ENCODE data around the gene CAB39L. TPM values are rescaled to one million over a fixed set of nuclear protein-coding genes. Genes with fewer than 3 reads are reported as not detected.

The CAB39L gene
- polyA plus RNA-seq, 1 donor (not counting 4 experiments of a cell fraction or from before 2014, with no cell fraction given) = 10.1 TPM

DNA sequence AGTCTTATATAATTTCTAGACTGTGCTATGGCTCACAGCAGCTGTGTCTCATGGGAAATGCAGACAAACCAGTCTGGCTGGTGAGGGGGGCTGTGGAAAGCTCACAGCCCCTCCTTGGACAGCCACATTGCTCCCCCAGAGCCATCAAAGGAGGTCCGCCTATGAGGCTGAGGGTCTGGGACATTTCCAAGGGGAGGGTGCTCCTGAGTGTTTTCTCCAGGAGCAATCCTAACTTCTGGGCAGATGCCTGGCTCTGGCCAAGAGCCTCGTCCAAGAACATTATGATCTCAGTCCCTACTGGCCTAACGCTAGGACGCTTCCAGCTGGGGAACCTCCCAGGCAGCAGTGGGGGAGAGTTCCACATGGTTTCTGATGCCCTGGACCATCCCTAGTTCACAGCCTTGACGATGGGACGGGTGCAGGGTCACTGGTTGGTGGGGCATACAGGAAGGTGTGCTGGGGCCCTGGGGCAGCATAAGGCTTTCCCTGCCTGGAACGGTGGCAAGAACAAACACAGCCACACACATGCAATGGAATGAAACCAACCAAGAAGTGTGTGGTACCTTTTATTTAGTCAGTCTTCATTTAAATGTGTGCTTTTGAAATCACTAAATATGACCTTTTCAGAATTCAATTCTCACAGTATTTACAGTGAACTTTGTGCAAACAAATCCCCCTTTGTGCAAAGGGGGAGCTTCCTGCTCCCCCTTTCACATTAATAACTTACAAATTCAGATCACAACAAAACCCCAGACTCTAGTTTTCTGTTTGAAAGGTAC lies 135.6 kb downstream of the CAB39L start:
- dilution Hi-C loops (cut with MboI; ENCODE audit: extremely low pct_ligation_motif_present, low sequenced_read_pairs) = loop anchor here (25.0 kb wide), 1 partner anchor 129 kb away; the partner anchor contains the start of genes CAB39L and SETDB2
- no peaks in the 10 kb centered on the region for H3K9me1 ChIP-seq (ENCODE audit: control insufficient read depth, extremely low read depth, insufficient read depth, low read length)
- no peak for TF ChIP-seq EZH2 (IDR thresholded peaks at IDR 0.05; ENCODE audit: low read length)
- TF ChIP-seq, protein P1, sequence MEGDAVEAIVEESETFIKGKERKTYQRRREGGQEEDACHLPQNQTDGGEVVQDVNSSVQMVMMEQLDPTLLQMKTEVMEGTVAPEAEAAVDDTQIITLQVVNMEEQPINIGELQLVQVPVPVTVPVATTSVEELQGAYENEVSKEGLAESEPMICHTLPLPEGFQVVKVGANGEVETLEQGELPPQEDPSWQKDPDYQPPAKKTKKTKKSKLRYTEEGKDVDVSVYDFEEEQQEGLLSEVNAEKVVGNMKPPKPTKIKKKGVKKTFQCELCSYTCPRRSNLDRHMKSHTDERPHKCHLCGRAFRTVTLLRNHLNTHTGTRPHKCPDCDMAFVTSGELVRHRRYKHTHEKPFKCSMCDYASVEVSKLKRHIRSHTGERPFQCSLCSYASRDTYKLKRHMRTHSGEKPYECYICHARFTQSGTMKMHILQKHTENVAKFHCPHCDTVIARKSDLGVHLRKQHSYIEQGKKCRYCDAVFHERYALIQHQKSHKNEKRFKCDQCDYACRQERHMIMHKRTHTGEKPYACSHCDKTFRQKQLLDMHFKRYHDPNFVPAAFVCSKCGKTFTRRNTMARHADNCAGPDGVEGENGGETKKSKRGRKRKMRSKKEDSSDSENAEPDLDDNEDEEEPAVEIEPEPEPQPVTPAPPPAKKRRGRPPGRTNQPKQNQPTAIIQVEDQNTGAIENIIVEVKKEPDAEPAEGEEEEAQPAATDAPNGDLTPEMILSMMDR (optimal IDR thresholded peaks at IDR 0.05 in 1 of 3, IDR thresholded peaks at IDR 0.05 in 1 of 3, conservative IDR thresholded peaks at IDR 0.05 in 1 of 3; ENCODE audit: extremely low read depth in 1 of 3, insufficient read depth in 2 of 3, low read length in 3 of 3) = no peak
- no peak overlapping the region for H3K27ac ChIP-seq (ENCODE audit: control insufficient read depth, insufficient read depth, low read length)
- DNase-seq (ENCODE audit: low read depth, low spot score) = no peak
- H3K4me1 ChIP-seq (ENCODE audit: control insufficient read depth, extremely low read depth, insufficient read depth, low read length) = peaks cover 12% of the 10 kb centered on the region
- H4K20me1 ChIP-seq (ENCODE audit: control insufficient read depth, extremely low read depth, insufficient read depth, low read length) = no peaks in the 10 kb centered on the region
- no peak overlapping the region for H3K4me3 ChIP-seq (ENCODE audit: control insufficient read depth in 2 of 3, extremely low read depth in 1 of 3, insufficient read depth in 2 of 3, low read depth in 1 of 3, low read length in 3 of 3)
- H3K27me3 ChIP-seq (ENCODE audit: control insufficient read depth, extremely low read depth, insufficient read depth, low read length) = no peaks in the 10 kb centered on the region
- H3K36me3 ChIP-seq (ENCODE audit: control insufficient read depth in 2 of 2, extremely low read depth in 1 of 2, insufficient read depth in 2 of 2, low read length in 2 of 2) = peaks cover 0 to 2% of the 10 kb centered on the region in 2 experiments
- peak overlapping the region; percentile 23 for H3K9ac ChIP-seq (ENCODE audit: control insufficient read depth, extremely low read depth, insufficient read depth, low read length)
- FAIRE-seq = peak; percentile 80
- peak overlapping the region; percentile 11 for H3K4me2 ChIP-seq (ENCODE audit: control insufficient read depth, extremely low read depth, insufficient read depth, low read depth, low read length)
- no peaks in the 10 kb centered on the region for H3K9me3 ChIP-seq (ENCODE audit: control insufficient read depth, low read depth, low read length)
- no peaks in the 10 kb centered on the region for H3K79me2 ChIP-seq (ENCODE audit: control insufficient read depth, insufficient read depth, low read length)
- H2AFZ ChIP-seq (ENCODE audit: control insufficient read depth, low read length) = peak overlapping the region; percentile 88

DNA sequence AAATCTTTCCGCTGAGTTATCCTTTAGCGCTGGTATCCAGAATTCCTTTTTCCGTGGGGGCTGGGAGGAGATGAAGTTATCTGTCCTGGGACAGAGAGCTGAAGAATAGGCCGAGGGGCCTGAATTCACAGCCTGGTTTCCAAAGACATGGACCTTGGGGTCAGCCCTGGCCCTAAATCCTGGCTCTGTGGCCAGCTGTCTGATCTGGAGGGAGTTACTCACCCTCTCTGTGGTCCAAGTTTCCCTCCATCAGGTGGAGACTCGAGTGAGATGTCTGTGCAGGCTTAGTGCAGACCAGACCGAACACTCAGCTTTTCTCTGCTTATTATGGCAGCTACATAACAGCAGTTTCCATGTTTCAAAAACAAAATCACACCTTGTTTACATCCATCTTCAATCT lies 136.5 kb downstream of the CAB39L start:
- H2AFZ ChIP-seq (ENCODE audit: control insufficient read depth, low read length) = no peak overlapping the region
- TF ChIP-seq, protein P1 (optimal IDR thresholded peaks at IDR 0.05 in 1 of 3, IDR thresholded peaks at IDR 0.05 in 1 of 3, conservative IDR thresholded peaks at IDR 0.05 in 1 of 3; ENCODE audit: extremely low read depth in 1 of 3, insufficient read depth in 2 of 3, low read length in 3 of 3) = no peak
- TF ChIP-seq EZH2 (IDR thresholded peaks at IDR 0.05; ENCODE audit: low read length) = no peak
- no peak overlapping the region for H3K27ac ChIP-seq (ENCODE audit: control insufficient read depth, insufficient read depth, low read length)
- H3K9me1 ChIP-seq (ENCODE audit: control insufficient read depth, extremely low read depth, insufficient read depth, low read length) = no peaks in the 10 kb centered on the region
- H3K4me3 ChIP-seq (ENCODE audit: control insufficient read depth in 2 of 3, extremely low read depth in 1 of 3, insufficient read depth in 2 of 3, low read depth in 1 of 3, low read length in 3 of 3) = no peak overlapping the region
- H3K36me3 ChIP-seq (ENCODE audit: control insufficient read depth in 2 of 2, extremely low read depth in 1 of 2, insufficient read depth in 2 of 2, low read length in 2 of 2) = peaks cover 0 to 2% of the 10 kb centered on the region in 2 experiments
- DNase-seq (ENCODE audit: low read depth, low spot score) (no peak), FAIRE-seq (no peak)
- no peaks in the 10 kb centered on the region for H3K79me2 ChIP-seq (ENCODE audit: control insufficient read depth, insufficient read depth, low read length)
- no peaks in the 10 kb centered on the region for H3K9me3 ChIP-seq (ENCODE audit: control insufficient read depth, low read depth, low read length)
- H4K20me1 ChIP-seq (ENCODE audit: control insufficient read depth, extremely low read depth, insufficient read depth, low read length) = no peaks in the 10 kb centered on the region
- H3K9ac ChIP-seq (ENCODE audit: control insufficient read depth, extremely low read depth, insufficient read depth, low read length) = no peak overlapping the region
- no peaks in the 10 kb centered on the region for H3K27me3 ChIP-seq (ENCODE audit: control insufficient read depth, extremely low read depth, insufficient read depth, low read length)
- H3K4me1 ChIP-seq (ENCODE audit: control insufficient read depth, extremely low read depth, insufficient read depth, low read length) = peaks cover 12% of the 10 kb centered on the region
- dilution Hi-C loops (cut with MboI; ENCODE audit: extremely low pct_ligation_motif_present, low sequenced_read_pairs) = loop anchor here (25.0 kb wide), 1 partner anchor 130 kb away; the partner anchor contains the start of genes CAB39L and SETDB2
- H3K4me2 ChIP-seq (ENCODE audit: control insufficient read depth, extremely low read depth, insufficient read depth, low read depth, low read length) = no peak overlapping the region

All from keratinocyte (primary cell).